Progenitor cell of endocrine pancreas (in vitro differentiated cells): ENCODE data around the gene AGTR2. TPM values are rescaled to one million over a fixed set of nuclear protein-coding genes. Genes with fewer than 3 reads are reported as not detected.
A peak's percentile ranks its signal among the peaks of the same experiment; 100 is the strongest.

ENCODE experiments used
- DNase-seq: peaks from one replicate; pipeline ENCODE4 v3.0.0; 2021; ENCODE audit warnings: low spot score; ENCODE audit not compliant: unreplicated experiment
- H3K27ac Mint-ChIP-seq: 2 replicates; pipeline ENCODE4 v1.8.0; 2021; ENCODE audit warnings: mild to moderate bottlenecking, moderate library complexity, mixed read lengths
- H3K27me3 Mint-ChIP-seq: 2 replicates; pipeline ENCODE4 v1.8.0; 2021; ENCODE audit warnings: mixed read lengths
- H3K36me3 Mint-ChIP-seq: 2 replicates; pipeline ENCODE4 v1.8.0; 2022; ENCODE audit warnings: mixed read lengths; ENCODE audit not compliant: insufficient read depth
- H3K4me1 Mint-ChIP-seq: 2 replicates; pipeline ENCODE4 v1.8.0; 2021; ENCODE audit warnings: low read depth, mixed read lengths
- H3K4me3 Mint-ChIP-seq: 2 replicates; pipeline ENCODE4 v1.8.0; 2021; ENCODE audit warnings: low read depth, mild to moderate bottlenecking, moderate library complexity, mixed read lengths
- H3K9me3 Mint-ChIP-seq: 2 replicates; pipeline ENCODE4 v1.8.0; 2021; ENCODE audit warnings: low read depth, mixed read lengths
- total RNA-seq: library from RNA; stranded (reverse); gene quantifications from 2 replicates; pipeline ENCODE4 v1.2.1, GENCODE V29; 2021
- TF ChIP-seq, protein P1 (sequence below): fragments of 200-600 bp; sonication (generic); IDR thresholded peaks from one replicate; pipeline ENCODE4 v1.5.0; 2021; ENCODE audit warnings: antibody characterized with exemption, mild to moderate bottlenecking; ENCODE audit not compliant: unreplicated experiment

Gene AGTR2
- total RNA-seq, 1 donor from 2014 or later: not detected

DNA sequence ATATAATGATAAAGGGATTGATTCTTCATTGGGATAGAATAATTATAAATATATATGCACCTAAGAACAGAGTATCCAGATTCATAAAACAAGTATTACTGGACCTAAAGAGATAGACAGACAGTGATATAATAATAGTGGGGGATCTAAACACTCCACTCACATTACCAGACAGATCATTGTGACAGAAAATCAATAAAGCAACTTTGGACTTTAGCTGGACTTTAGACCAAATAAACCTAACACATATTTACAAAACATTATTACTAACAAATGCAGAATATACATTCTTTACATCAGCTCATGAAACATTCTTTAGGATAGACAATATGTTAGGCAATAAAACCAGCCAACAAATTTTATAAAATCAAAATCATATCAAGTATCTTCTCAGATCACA lies 14.6 kb downstream of the AGTR2 start:
- H3K4me1 Mint-ChIP-seq: peaks cover 9% of the 10 kb centered on the region
- peaks cover 1% of the 10 kb centered on the region for H3K36me3 Mint-ChIP-seq
- no peak for DNase-seq
- peaks cover 23% of the 10 kb centered on the region for H3K9me3 Mint-ChIP-seq
- H3K27me3 Mint-ChIP-seq: no peaks in the 10 kb centered on the region
- H3K27ac Mint-ChIP-seq: no peak overlapping the region
- TF ChIP-seq, protein P1, sequence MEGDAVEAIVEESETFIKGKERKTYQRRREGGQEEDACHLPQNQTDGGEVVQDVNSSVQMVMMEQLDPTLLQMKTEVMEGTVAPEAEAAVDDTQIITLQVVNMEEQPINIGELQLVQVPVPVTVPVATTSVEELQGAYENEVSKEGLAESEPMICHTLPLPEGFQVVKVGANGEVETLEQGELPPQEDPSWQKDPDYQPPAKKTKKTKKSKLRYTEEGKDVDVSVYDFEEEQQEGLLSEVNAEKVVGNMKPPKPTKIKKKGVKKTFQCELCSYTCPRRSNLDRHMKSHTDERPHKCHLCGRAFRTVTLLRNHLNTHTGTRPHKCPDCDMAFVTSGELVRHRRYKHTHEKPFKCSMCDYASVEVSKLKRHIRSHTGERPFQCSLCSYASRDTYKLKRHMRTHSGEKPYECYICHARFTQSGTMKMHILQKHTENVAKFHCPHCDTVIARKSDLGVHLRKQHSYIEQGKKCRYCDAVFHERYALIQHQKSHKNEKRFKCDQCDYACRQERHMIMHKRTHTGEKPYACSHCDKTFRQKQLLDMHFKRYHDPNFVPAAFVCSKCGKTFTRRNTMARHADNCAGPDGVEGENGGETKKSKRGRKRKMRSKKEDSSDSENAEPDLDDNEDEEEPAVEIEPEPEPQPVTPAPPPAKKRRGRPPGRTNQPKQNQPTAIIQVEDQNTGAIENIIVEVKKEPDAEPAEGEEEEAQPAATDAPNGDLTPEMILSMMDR: no peak
- H3K4me3 Mint-ChIP-seq: no peak overlapping the region

DNA sequence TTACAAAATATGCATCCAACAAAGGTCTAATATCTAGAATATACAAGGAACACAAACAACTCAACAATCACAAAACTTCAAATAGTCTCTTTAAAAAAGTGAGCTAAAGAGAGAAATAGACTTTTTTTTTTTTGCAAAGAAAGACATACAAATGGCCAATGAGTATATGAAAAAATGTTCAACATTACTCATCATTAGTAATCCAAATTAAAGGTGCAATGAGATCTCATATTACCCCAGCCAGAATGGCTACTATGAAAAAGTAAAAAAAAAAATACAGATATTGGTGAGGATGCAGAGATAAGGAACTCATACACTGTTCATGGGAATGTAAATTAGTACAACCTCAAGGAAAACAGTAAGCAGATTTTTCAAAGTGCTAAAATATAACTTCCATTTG lies 24.1 kb downstream of the AGTR2 start:
- TF ChIP-seq, protein P1: no peak
- H3K4me3 Mint-ChIP-seq: no peak overlapping the region
- peaks cover 19% of the 10 kb centered on the region for H3K9me3 Mint-ChIP-seq
- peaks cover 1% of the 10 kb centered on the region for H3K36me3 Mint-ChIP-seq
- H3K27ac Mint-ChIP-seq: no peak overlapping the region
- DNase-seq: no peak
- no peaks in the 10 kb centered on the region for H3K27me3 Mint-ChIP-seq
- H3K4me1 Mint-ChIP-seq: no peaks in the 10 kb centered on the region

DNA sequence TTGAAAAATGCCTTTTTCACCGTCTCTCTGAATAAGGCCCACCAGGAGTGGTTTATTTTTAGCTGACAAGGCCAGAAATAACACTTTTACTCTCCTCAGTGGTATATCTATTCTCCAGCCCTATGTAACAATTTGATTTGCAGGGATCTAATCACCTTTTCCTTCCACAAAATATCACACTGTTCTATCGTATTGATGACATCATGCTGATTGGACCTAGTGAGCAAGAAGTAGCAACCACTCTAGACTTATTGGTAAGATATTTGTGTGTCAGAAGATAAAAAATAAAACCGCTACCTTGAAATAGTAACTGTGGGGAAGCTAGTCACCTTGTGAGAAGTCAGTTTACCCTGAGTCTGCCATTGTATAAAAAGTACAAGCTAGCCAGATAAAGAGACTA lies 27.7 kb downstream of the AGTR2 start:
- TF ChIP-seq, protein P1: no peak
- Mint-ChIP-seq H3K4me1 (no peaks in the 10 kb centered on the region), H3K27me3 (no peaks in the 10 kb centered on the region), H3K4me3 (no peak overlapping the region), H3K36me3 (peaks cover 1% of the 10 kb centered on the region), H3K9me3 (peaks cover 9% of the 10 kb centered on the region), H3K27ac (no peak overlapping the region)
- no peak for DNase-seq

DNA sequence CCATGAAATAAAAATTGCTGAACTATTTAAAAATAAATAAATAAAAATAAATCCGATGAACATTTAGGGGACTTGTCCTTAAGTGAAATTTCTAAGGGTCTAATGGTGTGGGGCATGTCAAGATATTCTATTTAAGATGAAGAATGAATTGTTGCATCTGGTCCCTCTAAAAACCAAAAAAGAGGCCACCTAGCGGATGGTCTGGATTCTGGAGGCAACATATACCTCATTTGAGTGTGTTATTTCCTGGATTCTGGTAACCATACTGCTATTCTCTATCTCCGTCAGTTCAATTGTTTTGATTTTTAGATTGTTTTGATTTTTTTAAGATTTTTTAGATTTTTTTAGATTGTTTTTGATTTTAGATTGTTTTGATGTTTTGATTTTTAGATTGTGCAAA lies 28.3 kb downstream of the AGTR2 start:
- H3K36me3 Mint-ChIP-seq: peaks cover 1% of the 10 kb centered on the region
- H3K27ac Mint-ChIP-seq: no peak overlapping the region
- TF ChIP-seq, protein P1: peak; percentile 12
- H3K4me1 Mint-ChIP-seq: no peaks in the 10 kb centered on the region
- H3K9me3 Mint-ChIP-seq: peaks cover 9% of the 10 kb centered on the region
- no peak overlapping the region for H3K4me3 Mint-ChIP-seq
- H3K27me3 Mint-ChIP-seq: no peaks in the 10 kb centered on the region
- no peak for DNase-seq

DNA sequence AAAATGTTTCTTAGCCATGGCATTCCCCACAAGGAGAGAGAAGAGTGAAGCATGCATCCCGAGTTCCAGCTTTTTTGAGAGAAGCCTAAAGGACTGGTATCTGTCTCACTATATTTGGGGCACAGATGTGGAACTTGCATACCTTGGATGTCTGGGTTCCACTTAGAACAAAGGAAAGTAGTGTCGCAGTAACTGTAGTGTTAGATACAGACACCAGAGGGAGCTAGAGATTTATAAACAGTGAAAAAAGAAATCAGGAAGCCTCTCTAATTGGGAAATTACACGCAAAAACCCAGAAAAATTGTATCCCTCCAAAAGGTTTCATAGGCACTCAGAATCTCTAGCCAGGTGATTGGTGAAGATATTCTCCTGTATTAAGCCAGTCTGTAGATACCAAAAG lies 34.4 kb downstream of the AGTR2 start:
- no peak for DNase-seq
- TF ChIP-seq, protein P1: peak; percentile 87
- no peak overlapping the region for H3K27ac Mint-ChIP-seq

More for the DNA sequence above, 34.4 kb downstream of the AGTR2 start:
- Mint-ChIP-seq H3K27me3 (no peaks in the 10 kb centered on the region), H3K9me3 (no peaks in the 10 kb centered on the region), H3K36me3 (no peaks in the 10 kb centered on the region), H3K4me1 (peaks cover 1% of the 10 kb centered on the region), H3K4me3 (no peak overlapping the region)
